Aorta (tissue), 5 donors: ENCODE results near the gene PYCARD. TPM values are rescaled to one million over a fixed set of nuclear protein-coding genes. Genes with fewer than 3 reads are reported as not detected.

ENCODE experiments used
- ATAC-seq: fragments of 200-7000 bp; cut with Tn5 transposase; one replicate; pipeline ENCODE4 v1.9.1; 2022; ENCODE audit warnings: moderate library complexity; ENCODE audit not compliant: low FRiP score
- DNase-seq, 2 donors: peaks; one replicate each; pipeline ENCODE4 v3.0.0-alpha.2; 2020
- H3K27ac ChIP-seq, 2 donors: one replicate each; pipeline ENCODE4 v1.5.1; 2013; ENCODE audit warnings: low read length in 2 of 2, mild to moderate bottlenecking in 2 of 2, moderate library complexity in 2 of 2, control low read depth in 1 of 2, inconsistent platforms in 1 of 2, low read depth in 1 of 2
- H3K27me3 ChIP-seq, 2 donors: one replicate each; pipeline ENCODE4 v1.6.1; 2013; ENCODE audit warnings: control low read depth in 1 of 2, low read length in 1 of 2, mild to moderate bottlenecking in 1 of 2, moderate library complexity in 1 of 2; ENCODE audit not compliant: insufficient read depth in 2 of 2, control insufficient read depth in 1 of 2
- H3K36me3 ChIP-seq, 2 donors: one replicate each; pipeline ENCODE4 v1.6.1; 2013; ENCODE audit warnings: control low read depth in 1 of 2, low read length in 1 of 2, mild to moderate bottlenecking in 1 of 2; ENCODE audit not compliant: insufficient read depth in 2 of 2, control insufficient read depth in 1 of 2
- H3K4me1 ChIP-seq, 2 donors: one replicate each; pipeline ENCODE4 v1.6.1; 2013; ENCODE audit warnings: low read length in 2 of 2, control low read depth in 1 of 2, mild to moderate bottlenecking in 1 of 2, moderate library complexity in 1 of 2; ENCODE audit not compliant: insufficient read depth in 2 of 2, control insufficient read depth in 1 of 2
- H3K4me3 ChIP-seq, 2 donors: one replicate each; pipeline ENCODE4 v1.5.1; 2013; ENCODE audit warnings: low read length in 2 of 2, control low read depth in 1 of 2, mild to moderate bottlenecking in 1 of 2
- H3K9me3 ChIP-seq: one replicate; pipeline ENCODE4 v1.6.1; 2013; ENCODE audit warnings: mild to moderate bottlenecking, low read length; ENCODE audit not compliant: control insufficient read depth
- WGBS, 2 donors: extraction: QIAGEN DNeasy Blood & Tissue Kit; methylation state at CpG; one replicate each; pipeline ENCODE4 v1.1.7; 2013; 5-methylcytosine and 5-hydroxymethylcytosine counted together
- intact Hi-C, 2 donors: fragments of 100-400 bp; cut with DNase I; formaldehyde crosslinking; loops; one replicate each; pipeline versions ENCODE4 v1.14.2 to v1.15.0; 2022
- polyA plus RNA-seq, 2 donors: library from polyadenylated mRNA; stranded (reverse); fragments of 200-250 nt; gene quantifications; one replicate each; pipeline ENCODE4 v1.2.3, GENCODE V29; 2013
- total RNA-seq, 2 donors: library from RNA; stranded (reverse); fragmentation: NEBNext Ultra II Directional; extraction: Animal tissue kit (Norgen Biotek cat#: 25700); gene quantifications; one replicate each; pipeline ENCODE4 v1.2.1, GENCODE V29; 2021
- donor health status: healthy with polysubstance abuse.
- donor health status: Bipolar disorder and iron deficiency.
- donor health status: DM: no; HTN: no; CAD: no.
- donor health status: DM: no; HTN: no; CAD: no.
- donor health status: DM: yes; HTN: yes; CAD: no.

PYCARD gene
- total and polyA plus RNA-seq, 4 donors = 13.3 to 52.7 (median 19.3) TPM

- no peak overlapping the region for H3K27ac ChIP-seq
- no peak overlapping the region for H3K4me3 ChIP-seq
- intact Hi-C loops = no loop called here
- no peak for DNase-seq
- peaks cover 0 to 1% of the 10 kb centered on the region in 2 donors for H3K4me1 ChIP-seq
- no peaks in the 10 kb centered on the region for H3K27me3 ChIP-seq
- ATAC-seq = no peak
- H3K9me3 ChIP-seq = peaks cover 2% of the 10 kb centered on the region
- 82 to 84% methylated on average over 4 of the region's 4 CpGs for WGBS, 2 donors
- no peaks in the 10 kb centered on the region for H3K36me3 ChIP-seq
Observed at GRCh38 chr16:31238041-31238440, 35.5 kb upstream of the PYCARD start.

- intact Hi-C loops = no loop called here
- DNase-seq = no peak
- Histone ChIP-seq H3K4me1 (no peaks in the 10 kb centered on the region), H3K36me3 (no peaks in the 10 kb centered on the region), H3K9me3 (peaks cover 2% of the 10 kb centered on the region), H3K27me3 (no peaks in the 10 kb centered on the region), H3K27ac (no peak overlapping the region), H3K4me3 (no peak overlapping the region)
- WGBS, 2 donors = 56 to 62% methylated on average over 10 of the region's 10 CpGs
- ATAC-seq = no peak
Observed at GRCh38 chr16:31229501-31229900, 26.9 kb upstream of the PYCARD start.

GRCh38 chr16:31228206-31228605 is 25.6 kb upstream of the PYCARD start:
- intact Hi-C loops = no loop called here
- H3K27me3 ChIP-seq = no peaks in the 10 kb centered on the region
- H3K27ac ChIP-seq = no peak overlapping the region
- H3K9me3 ChIP-seq = no peaks in the 10 kb centered on the region
- no peak for ATAC-seq
- 92 to 97% methylated on average over 4 of the region's 4 CpGs for WGBS, 2 donors
- peak in 1 of 2 donors; percentile 17 for DNase-seq
- H3K4me3 ChIP-seq = no peak overlapping the region
- H3K36me3 ChIP-seq = no peaks in the 10 kb centered on the region
- no peaks in the 10 kb centered on the region for H3K4me1 ChIP-seq

- intact Hi-C loops = no loop called here
- no peak for ATAC-seq
- peak in 1 of 2 donors; percentile 5 for DNase-seq
- H3K27ac ChIP-seq = no peak overlapping the region
- 94 to 97% methylated on average over 3 of the region's 3 CpGs for WGBS, 2 donors
- no peaks in the 10 kb centered on the region for H3K9me3 ChIP-seq
- no peaks in the 10 kb centered on the region for H3K27me3 ChIP-seq
- H3K4me1 ChIP-seq = no peaks in the 10 kb centered on the region
- H3K36me3 ChIP-seq = no peaks in the 10 kb centered on the region
- H3K4me3 ChIP-seq = no peak overlapping the region
Observed at GRCh38 chr16:31225193-31225592, 22.6 kb upstream of the PYCARD start.

- Histone ChIP-seq H3K36me3 (no peaks in the 10 kb centered on the region), H3K4me3 (no peak overlapping the region), H3K9me3 (no peaks in the 10 kb centered on the region), H3K27ac (no peak overlapping the region), H3K27me3 (no peaks in the 10 kb centered on the region), H3K4me1 (no peaks in the 10 kb centered on the region)
- peak in 1 of 2 donors; percentile 40 for DNase-seq
- ATAC-seq = no peak
- 70 to 71% methylated on average over 61 to 80 of the region's 80 CpGs for WGBS, 2 donors
- intact Hi-C loops = no loop called here
Observed at GRCh38 chr16:31224092-31224955, 21.8 kb upstream of the PYCARD start.

- intact Hi-C loops = no loop called here
- DNase-seq (no peak), ATAC-seq (no peak)
- WGBS, 2 donors = 92% methylated on average over 5 of the region's 5 CpGs
- Histone ChIP-seq H3K27me3 (no peaks in the 10 kb centered on the region), H3K36me3 (no peaks in the 10 kb centered on the region), H3K4me1 (no peaks in the 10 kb centered on the region), H3K9me3 (no peaks in the 10 kb centered on the region), H3K27ac (no peak overlapping the region), H3K4me3 (no peak overlapping the region)
Observed at GRCh38 chr16:31223044-31223443, 20.5 kb upstream of the PYCARD start.

GRCh38 chr16:31221357-31222160 is 19.0 kb upstream of the PYCARD start:
- intact Hi-C loops = no loop called here
- Histone ChIP-seq H3K36me3 (no peaks in the 10 kb centered on the region), H3K27ac (no peak overlapping the region), H3K4me3 (no peak overlapping the region), H3K4me1 (no peaks in the 10 kb centered on the region), H3K27me3 (no peaks in the 10 kb centered on the region), H3K9me3 (no peaks in the 10 kb centered on the region)
- DNase-seq (no peak), ATAC-seq (no peak)
- 70 to 74% methylated on average over 12 of the region's 12 CpGs for WGBS, 2 donors

- Histone ChIP-seq H3K27me3 (no peaks in the 10 kb centered on the region), H3K4me1 (no peaks in the 10 kb centered on the region), H3K36me3 (no peaks in the 10 kb centered on the region), H3K4me3 (no peak overlapping the region), H3K27ac (no peak overlapping the region), H3K9me3 (no peaks in the 10 kb centered on the region)
- no peak for DNase-seq
- intact Hi-C loops = loop anchor here in 1 of 2 donors (10.0 kb wide), 1 partner anchor 486 kb away; no protein-coding TSS in a partner anchor
- 89 to 91% methylated on average over 15 of the region's 15 CpGs for WGBS, 2 donors
- ATAC-seq = no peak
Observed at GRCh38 chr16:31219154-31219741, 16.7 kb upstream of the PYCARD start.
